GM19324 (cell line): ENCODE results near the gene TMPRSS13.

Experiments used
- ATAC-seq: cut with Tn5 transposase; IDR thresholded peaks from one replicate; pipeline ENCODE4 v1.9.1; 2021; ENCODE audit warnings: mild to moderate bottlenecking, moderate library complexity; ENCODE audit not compliant: unreplicated experiment, low FRiP score

Gene TMPRSS13

GRCh38 chr11:117860139-117860538, 69.1 kb downstream of the TMPRSS13 start:
- no peak for ATAC-seq

DNA sequence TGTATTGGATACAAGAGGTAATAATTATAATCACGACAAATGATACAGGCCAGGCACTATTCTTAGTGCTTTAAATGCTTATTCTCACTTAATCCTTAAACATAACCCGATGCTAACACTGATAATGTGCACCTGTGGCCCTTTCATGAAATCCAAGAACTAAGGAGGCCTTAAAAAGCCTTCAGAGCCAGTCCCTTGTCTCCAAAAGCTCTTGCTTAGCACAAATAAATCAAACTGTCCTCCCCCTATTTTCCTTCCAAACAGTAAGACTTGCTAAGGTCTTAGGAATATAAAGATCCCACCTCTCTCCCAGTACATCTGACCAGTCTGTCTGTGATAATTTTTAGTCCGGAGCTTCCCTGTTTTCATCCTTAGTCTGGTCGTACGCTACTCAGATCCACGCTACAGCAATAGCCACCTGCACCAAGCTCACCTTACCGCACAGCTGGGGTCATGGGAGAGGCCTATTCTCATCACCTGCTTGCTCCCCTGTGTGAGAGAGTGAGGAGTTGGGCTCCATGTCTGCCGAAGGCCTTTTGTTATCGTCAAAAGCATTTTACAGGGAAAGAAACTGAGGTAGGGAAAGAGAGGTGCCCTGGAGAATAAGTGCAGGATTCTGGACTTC, 69.6 kb downstream of the TMPRSS13 start:
- no peak for ATAC-seq

- ATAC-seq, result no peak
Measured at GRCh38 chr11:117859061-117859460, 70.1 kb downstream of the TMPRSS13 start.

DNA sequence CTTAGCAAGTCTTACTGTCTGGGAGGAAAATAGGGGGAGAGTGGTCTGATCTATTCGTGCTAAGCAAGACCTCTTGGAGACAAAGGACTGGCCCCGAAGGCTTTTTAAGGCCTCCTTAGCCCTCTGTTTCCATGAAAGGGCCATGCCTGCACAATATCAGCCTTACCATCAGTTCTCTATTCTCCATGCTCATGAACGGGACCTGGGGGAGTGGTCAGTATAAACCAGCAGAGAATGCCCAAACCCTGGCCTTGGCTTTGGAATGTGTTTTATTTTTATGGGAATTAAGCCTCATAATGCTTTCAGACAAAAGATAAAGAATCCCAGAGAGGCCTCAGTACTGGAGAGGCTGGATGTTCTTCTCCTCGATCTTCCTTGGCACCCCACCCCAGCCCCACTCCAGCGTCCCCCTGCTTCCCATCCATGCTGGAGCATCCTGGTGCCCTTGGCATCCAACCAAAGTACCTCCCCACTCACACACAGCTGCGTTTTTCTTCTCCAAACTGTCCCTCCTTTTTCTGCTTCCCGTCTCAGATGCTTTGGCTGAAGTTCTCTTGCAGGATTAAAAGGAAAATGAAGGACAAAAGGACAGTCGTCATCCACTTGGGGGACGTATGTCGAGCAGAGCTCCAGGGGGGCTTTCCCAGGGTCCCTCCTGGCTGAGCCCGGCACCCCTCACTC, 71.3 kb downstream of the TMPRSS13 start:
- ATAC-seq, result no peak

DNA sequence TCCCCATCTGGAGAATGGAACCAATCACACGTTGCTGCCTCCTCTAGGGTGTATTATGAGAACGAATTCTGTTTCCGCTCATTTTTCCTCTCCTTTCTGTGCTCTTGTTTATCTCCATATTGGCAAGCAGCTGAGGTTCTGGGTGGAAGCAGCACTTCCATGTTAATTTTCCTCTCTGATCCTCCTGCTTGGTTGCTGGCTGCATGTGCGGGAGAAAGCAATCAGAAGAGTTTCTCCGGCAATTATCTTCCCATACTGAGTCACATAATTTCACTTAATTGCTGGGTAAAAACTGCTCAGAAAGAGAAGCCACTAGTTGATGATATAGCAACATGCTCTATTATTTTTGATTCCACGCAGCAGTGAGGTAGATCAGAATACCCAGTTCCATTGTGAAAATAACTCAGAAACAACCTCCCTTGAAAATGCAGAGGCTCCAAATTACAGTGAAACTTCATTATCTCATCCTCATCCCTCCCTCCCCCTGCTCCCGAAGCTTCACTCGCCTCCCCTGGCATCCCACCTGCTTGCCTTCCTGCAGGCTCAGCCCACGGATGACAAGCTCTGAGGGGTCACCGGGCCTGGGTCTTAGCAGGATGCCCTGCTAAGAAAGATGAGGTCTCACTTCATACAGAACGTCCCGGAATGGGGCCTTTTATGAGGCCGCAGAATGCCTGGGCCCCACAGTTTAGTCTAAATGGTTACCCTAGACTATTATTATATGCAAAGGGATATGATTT, 73.1 kb downstream of the TMPRSS13 start:
- ATAC-seq, result no peak

DNA sequence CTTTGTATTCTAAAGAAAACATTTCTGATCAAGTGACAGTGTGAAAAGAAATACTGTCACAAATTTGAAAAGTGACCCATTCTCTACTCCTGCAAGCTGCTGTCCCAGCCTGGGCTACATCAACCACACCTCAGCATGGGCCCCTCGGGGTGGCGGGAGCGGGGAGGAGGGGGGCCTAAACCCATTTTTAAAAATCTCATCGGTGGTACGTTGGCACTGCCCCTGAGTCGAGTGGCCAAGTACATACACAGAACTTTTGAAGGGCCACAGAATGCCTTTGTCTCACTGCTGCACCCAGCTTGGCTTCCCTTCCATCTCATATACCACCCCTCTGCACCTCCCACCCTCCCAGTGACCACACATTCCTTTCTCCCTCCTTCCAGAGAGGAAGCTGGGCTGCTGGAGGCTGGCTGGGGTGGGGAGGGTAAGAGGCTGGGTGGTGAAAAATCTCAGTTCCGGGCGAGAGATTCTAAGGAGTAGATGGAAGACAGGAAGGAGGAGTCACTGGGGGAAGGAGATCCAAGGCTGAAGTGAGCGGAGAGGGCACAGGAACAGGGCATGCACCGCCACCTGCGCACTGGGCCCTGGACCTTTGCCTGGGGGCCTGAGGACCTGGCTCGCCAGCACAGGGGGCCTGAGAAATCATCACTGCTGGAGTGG, 73.9 kb downstream of the TMPRSS13 start:
- ATAC-seq, result no peak

- ATAC-seq, result no peak
Measured at GRCh38 chr11:117852309-117852708, 76.9 kb downstream of the TMPRSS13 start.

DNA sequence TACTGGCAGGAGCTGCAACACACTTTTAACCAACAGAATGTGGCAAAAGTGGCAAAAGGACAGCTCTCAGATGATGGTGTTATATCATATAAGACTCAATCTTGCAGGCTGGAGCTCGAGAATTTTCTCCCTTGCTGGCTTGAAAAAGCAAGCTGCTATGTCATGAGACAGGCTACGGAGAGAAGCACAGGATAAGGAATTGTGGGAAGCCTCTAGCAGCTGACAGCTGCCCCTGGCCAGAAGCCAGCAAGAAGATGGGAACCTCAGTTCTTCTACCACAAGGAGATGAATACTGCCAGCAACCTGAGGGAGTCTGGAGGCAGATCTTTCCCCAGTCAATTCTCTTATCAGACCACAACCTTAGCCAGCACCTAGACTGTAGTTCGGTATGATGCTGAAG, 77.3 kb downstream of the TMPRSS13 start:
- no peak for ATAC-seq

GRCh38 chr11:117851106-117851505, 78.1 kb downstream of the TMPRSS13 start:
- no peak for ATAC-seq
